Duodenal mucosa (tissue), 2 donors: ENCODE data around the gene AWAT2.

Source experiments
- H3K27ac ChIP-seq: one replicate; pipeline ENCODE4 v1.7.0; 2013; ENCODE audit warnings: low read depth, low read length
- H3K27me3 ChIP-seq, 2 donors: one replicate each; pipeline ENCODE4 v1.7.0; 2013; ENCODE audit warnings: low read length in 2 of 2, control low read depth in 1 of 2; ENCODE audit not compliant: insufficient read depth in 2 of 2, control insufficient read depth in 1 of 2
- H3K36me3 ChIP-seq, 2 donors: one replicate each; pipeline ENCODE4 v1.7.0; 2013; ENCODE audit warnings: low read length in 2 of 2, control low read depth in 1 of 2; ENCODE audit not compliant: insufficient read depth in 2 of 2, control insufficient read depth in 1 of 2
- H3K4me1 ChIP-seq, 2 donors: one replicate each; pipeline ENCODE4 v1.7.0; 2013; ENCODE audit warnings: low read length in 2 of 2, control low read depth in 1 of 2; ENCODE audit not compliant: insufficient read depth in 2 of 2, control insufficient read depth in 1 of 2
- H3K4me3 ChIP-seq, 2 donors: one replicate each; pipeline ENCODE4 v1.7.0; 2013; ENCODE audit warnings: low read length in 2 of 2, low read depth in 1 of 2
- H3K9ac ChIP-seq, 2 donors: one replicate each; pipeline ENCODE4 v1.7.0; 2013; ENCODE audit warnings: low read length in 2 of 2, low read depth in 1 of 2
- H3K9me3 ChIP-seq, 2 donors: one replicate each; pipeline ENCODE4 v1.7.0; 2013; ENCODE audit warnings: low read length in 2 of 2, control low read depth in 1 of 2; ENCODE audit not compliant: control insufficient read depth in 1 of 2

AWAT2 gene

GRCh38 chrX:70042399-70043371 lies 7.1 kb downstream of the AWAT2 start:
- no peaks in the 10 kb centered on the region for H3K36me3 ChIP-seq
- no peak overlapping the region for H3K9ac ChIP-seq
- no peaks in the 10 kb centered on the region for H3K4me1 ChIP-seq
- no peaks in the 10 kb centered on the region for H3K27me3 ChIP-seq
- no peak overlapping the region for H3K4me3 ChIP-seq
- no peaks in the 10 kb centered on the region for H3K9me3 ChIP-seq
- no peak overlapping the region for H3K27ac ChIP-seq

- H3K4me1 ChIP-seq = no peaks in the 10 kb centered on the region
- H3K27ac ChIP-seq = no peak overlapping the region
- no peaks in the 10 kb centered on the region for H3K36me3 ChIP-seq
- no peak overlapping the region for H3K4me3 ChIP-seq
- no peaks in the 10 kb centered on the region for H3K9me3 ChIP-seq
- no peaks in the 10 kb centered on the region for H3K27me3 ChIP-seq
- H3K9ac ChIP-seq = no peak overlapping the region
Measured at GRCh38 chrX:70041993-70042392, 7.7 kb downstream of the AWAT2 start.

GRCh38 chrX:70039758-70040157 lies 10.0 kb downstream of the AWAT2 start:
- Histone ChIP-seq H3K4me1 (no peaks in the 10 kb centered on the region), H3K36me3 (no peaks in the 10 kb centered on the region), H3K4me3 (no peak overlapping the region), H3K9ac (no peak overlapping the region), H3K9me3 (no peaks in the 10 kb centered on the region), H3K27me3 (no peaks in the 10 kb centered on the region), H3K27ac (no peak overlapping the region)

- Histone ChIP-seq H3K9me3 (no peaks in the 10 kb centered on the region), H3K4me3 (no peak overlapping the region)
Measured at GRCh38 chrX:70038951-70039350, 10.8 kb downstream of the AWAT2 start.

GRCh38 chrX:70038515-70038914 lies 11.2 kb downstream of the AWAT2 start:
- no peaks in the 10 kb centered on the region for H3K4me1 ChIP-seq
- no peak overlapping the region for H3K9ac ChIP-seq
- no peaks in the 10 kb centered on the region for H3K9me3 ChIP-seq
- no peak overlapping the region for H3K27ac ChIP-seq
- H3K27me3 ChIP-seq = no peaks in the 10 kb centered on the region
- no peak overlapping the region for H3K4me3 ChIP-seq
- H3K36me3 ChIP-seq = no peaks in the 10 kb centered on the region

More at GRCh38 chrX:70038951-70039350, 10.8 kb downstream of the AWAT2 start:
- Histone ChIP-seq H3K4me1 (no peaks in the 10 kb centered on the region), H3K27ac (no peak overlapping the region), H3K9ac (no peak overlapping the region), H3K36me3 (no peaks in the 10 kb centered on the region), H3K27me3 (no peaks in the 10 kb centered on the region)

GRCh38 chrX:70034646-70035045 lies 15.1 kb downstream of the AWAT2 start:
- no peaks in the 10 kb centered on the region for H3K9me3 ChIP-seq
- H3K36me3 ChIP-seq = no peaks in the 10 kb centered on the region
- no peak overlapping the region for H3K9ac ChIP-seq
- no peaks in the 10 kb centered on the region for H3K27me3 ChIP-seq
- no peak overlapping the region for H3K27ac ChIP-seq
- H3K4me1 ChIP-seq = no peaks in the 10 kb centered on the region
- H3K4me3 ChIP-seq = no peak overlapping the region

- no peak overlapping the region for H3K27ac ChIP-seq
- no peak overlapping the region for H3K9ac ChIP-seq
- H3K4me1 ChIP-seq = no peaks in the 10 kb centered on the region
- H3K27me3 ChIP-seq = no peaks in the 10 kb centered on the region
- no peaks in the 10 kb centered on the region for H3K9me3 ChIP-seq
- no peak overlapping the region for H3K4me3 ChIP-seq
- H3K36me3 ChIP-seq = no peaks in the 10 kb centered on the region
Measured at GRCh38 chrX:70033348-70034051, 16.2 kb downstream of the AWAT2 start.

- Histone ChIP-seq H3K36me3 (no peaks in the 10 kb centered on the region), H3K4me3 (no peak overlapping the region), H3K9me3 (no peaks in the 10 kb centered on the region), H3K9ac (no peak overlapping the region), H3K4me1 (no peaks in the 10 kb centered on the region), H3K27me3 (no peaks in the 10 kb centered on the region), H3K27ac (no peak overlapping the region)
Measured at GRCh38 chrX:70032792-70033191, 16.9 kb downstream of the AWAT2 start.

GRCh38 chrX:70030301-70030767 lies 19.4 kb downstream of the AWAT2 start:
- Histone ChIP-seq H3K9me3 (no peaks in the 10 kb centered on the region), H3K4me1 (no peaks in the 10 kb centered on the region), H3K27me3 (no peaks in the 10 kb centered on the region), H3K4me3 (no peak overlapping the region), H3K36me3 (no peaks in the 10 kb centered on the region), H3K27ac (no peak overlapping the region), H3K9ac (no peak overlapping the region)

- H3K9ac ChIP-seq = no peak overlapping the region
- H3K4me1 ChIP-seq = no peaks in the 10 kb centered on the region
- H3K27ac ChIP-seq = no peak overlapping the region
- H3K4me3 ChIP-seq = no peak overlapping the region
- no peaks in the 10 kb centered on the region for H3K27me3 ChIP-seq
- H3K36me3 ChIP-seq = no peaks in the 10 kb centered on the region
- no peaks in the 10 kb centered on the region for H3K9me3 ChIP-seq
Measured at GRCh38 chrX:70029863-70030262, 19.9 kb downstream of the AWAT2 start.
